Measurements from ENCODE around the gene SLIT1.

- TF ChIP-seq POLR2A (IDR thresholded peaks at IDR 0.05) (no peak), CTCF (IDR thresholded peaks at IDR 0.05) (no peak), POLR2AphosphoS5 (IDR thresholded peaks at IDR 0.05; ENCODE audit: insufficient read depth in 1 of 2, low read depth in 1 of 2) (no peak)
These were observed 165.0 kb downstream of the SLIT1 start for GRCh38 chr10:97020452-97021400.
